Panc1 (cell line): ENCODE data around the gene PLCB1. TPM values are rescaled to one million over a fixed set of nuclear protein-coding genes. Genes with fewer than 3 reads are reported as not detected.

Source experiments
- ATAC-seq: fragments of 200-7000 bp; cut with Tn5 transposase; 2 replicates; pipeline ENCODE4 v1.9.1; 2020; ENCODE audit warnings: mild to moderate bottlenecking, moderate library complexity
- BruUV-seq: library from RNA; stranded (reverse); fragments of 400-500 nt; replicated peaks from 2 replicates; lab custom pipeline; 2021; lab: Mats Ljungman, UMichigan
- CTCF ChIA-PET: fragments of 300-600 bp; sonication (Branson Sonifier 250); formaldehyde crosslinking; loops from one replicate; lab custom pipeline; 2022; ENCODE audit warnings: antibody characterized with exemption; lab: Charles Lee
- POLR2A ChIA-PET: fragments of 300-600 bp; sonication (Branson Sonifier 250); formaldehyde crosslinking; loops from one replicate; lab custom pipeline; 2022; ENCODE audit warnings: antibody characterized with exemption; lab: Charles Lee
- DNase-seq: peaks from one replicate; pipeline ENCODE4 v3.0.0-alpha.2; 2010; ENCODE audit warnings: low read depth, low spot score
- H3K27ac ChIP-seq: 2 replicates; pipeline ENCODE4 v1.5.1; 2011; ENCODE audit warnings: mild to moderate bottlenecking, low read length, inconsistent platforms
- H3K27me3 ChIP-seq: fragments of 200-500 bp; sonication (Bioruptor generic); 2 replicates; pipeline ENCODE4 v1.6.0; 2014; ENCODE audit warnings: low read length, inconsistent platforms; ENCODE audit not compliant: control insufficient read depth, insufficient read depth
- H3K36me3 ChIP-seq: fragments of 200-500 bp; sonication (Bioruptor generic); 2 replicates; pipeline ENCODE4 v1.5.1; 2014; ENCODE audit warnings: inconsistent platforms, mild to moderate bottlenecking, low read length, moderate library complexity; ENCODE audit not compliant: control insufficient read depth, insufficient read depth
- H3K4me1 ChIP-seq: 2 replicates; pipeline ENCODE4 v1.5.1; 2011; ENCODE audit warnings: inconsistent platforms, mild to moderate bottlenecking, low read length, moderate library complexity; ENCODE audit not compliant: control insufficient read depth, insufficient read depth
- H3K4me3 ChIP-seq, 2 experiments: 2 replicates each; pipeline ENCODE4 v1.5.1; 2011 to 2012; ENCODE audit warnings: low read depth in 2 of 2, low read length in 2 of 2, mild to moderate bottlenecking in 2 of 2, inconsistent platforms in 1 of 2, moderate library complexity in 1 of 2
- H3K9me3 ChIP-seq: fragments of 200-500 bp; sonication (Bioruptor generic); 2 replicates; pipeline ENCODE4 v1.5.1; 2014; ENCODE audit warnings: low read depth, mild to moderate bottlenecking, inconsistent platforms, low read length, moderate library complexity; ENCODE audit not compliant: control insufficient read depth, insufficient read depth
- POLR2AphosphoS5 ChIP-seq: IDR thresholded peaks from 2 replicates; pipeline ENCODE4 v1.6.1; 2012; ENCODE audit warnings: mild to moderate bottlenecking, low read depth, low read length, moderate library complexity
- SIN3A ChIP-seq: IDR thresholded peaks from 2 replicates; pipeline ENCODE4 v1.6.1; 2012; ENCODE audit warnings: low read depth, mild to moderate bottlenecking, low read length, moderate library complexity, borderline replicate concordance; ENCODE audit not compliant: insufficient read depth
- TCF7L2 ChIP-seq: IDR thresholded peaks from 2 replicates; pipeline ENCODE4 v1.6.1; 2011; ENCODE audit warnings: mild to moderate bottlenecking, low read depth, low read length, inconsistent platforms
- in situ Hi-C: cut with HindIII; loops from 2 replicates; pipeline ENCODE4 v1.10.0; 2016; ENCODE audit warnings: low sequenced_read_pairs, low pct_unique_long_range_greater_than_20kb
- intact Hi-C: fragments of 100-400 bp; cut with micrococcal nuclease; formaldehyde crosslinking; loops from one replicate; pipeline ENCODE4 v1.10.0; 2022; ENCODE audit not compliant: unreplicated experiment
- total RNA-seq: library from RNA; stranded (reverse); gene quantifications from one replicate; pipeline ENCODE4 v1.2.1, GENCODE V29; 2021; ENCODE audit not compliant: unreplicated experiment
- TF ChIP-seq, protein P1 (sequence below): fragments of 450-650 bp; IDR thresholded peaks from 2 replicates; pipeline ENCODE4 v1.5.1; 2017; ENCODE audit warnings: mild to moderate bottlenecking
- TF ChIP-seq, protein P2 (sequence below), 2 experiments: IDR thresholded peaks; 2 replicates each; pipeline ENCODE4 v1.6.1; 2011 to 2012; ENCODE audit warnings: low read depth in 2 of 2, control low read depth in 1 of 2, low read length in 1 of 2, mild to moderate bottlenecking in 1 of 2, moderate library complexity in 1 of 2; ENCODE audit not compliant: insufficient read depth in 1 of 2

The PLCB1 gene
- total RNA-seq, 1 experiment from 2014 or later = 0.59 TPM

DNA sequence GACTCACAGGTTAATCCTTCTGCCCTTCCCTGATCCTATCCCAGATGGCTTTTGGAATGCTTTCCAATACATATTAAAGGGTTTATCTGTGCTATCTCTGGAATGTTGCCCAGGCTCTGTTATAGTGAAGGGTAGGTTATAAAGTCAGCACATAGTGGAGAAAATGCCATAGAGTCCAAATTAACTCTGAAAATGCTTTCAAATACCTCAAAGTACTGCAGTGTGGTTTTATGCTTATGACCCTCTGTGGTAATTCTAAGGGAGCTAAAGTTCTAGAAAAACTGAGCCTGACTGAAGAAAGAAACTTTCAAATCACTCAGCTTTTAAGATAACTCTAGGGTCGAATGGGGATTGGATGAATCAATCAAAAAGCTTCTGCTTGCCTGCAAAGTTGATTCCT is 159.8 kb downstream of the PLCB1 start:
- in situ Hi-C loops = no loop called here
- no peaks in the 10 kb centered on the region for H3K36me3 ChIP-seq
- ChIA-PET CTCF (no interaction called here), POLR2A (no interaction called here)
- DNase-seq (no peak), ATAC-seq (no peak)
- TF ChIP-seq, protein P1, sequence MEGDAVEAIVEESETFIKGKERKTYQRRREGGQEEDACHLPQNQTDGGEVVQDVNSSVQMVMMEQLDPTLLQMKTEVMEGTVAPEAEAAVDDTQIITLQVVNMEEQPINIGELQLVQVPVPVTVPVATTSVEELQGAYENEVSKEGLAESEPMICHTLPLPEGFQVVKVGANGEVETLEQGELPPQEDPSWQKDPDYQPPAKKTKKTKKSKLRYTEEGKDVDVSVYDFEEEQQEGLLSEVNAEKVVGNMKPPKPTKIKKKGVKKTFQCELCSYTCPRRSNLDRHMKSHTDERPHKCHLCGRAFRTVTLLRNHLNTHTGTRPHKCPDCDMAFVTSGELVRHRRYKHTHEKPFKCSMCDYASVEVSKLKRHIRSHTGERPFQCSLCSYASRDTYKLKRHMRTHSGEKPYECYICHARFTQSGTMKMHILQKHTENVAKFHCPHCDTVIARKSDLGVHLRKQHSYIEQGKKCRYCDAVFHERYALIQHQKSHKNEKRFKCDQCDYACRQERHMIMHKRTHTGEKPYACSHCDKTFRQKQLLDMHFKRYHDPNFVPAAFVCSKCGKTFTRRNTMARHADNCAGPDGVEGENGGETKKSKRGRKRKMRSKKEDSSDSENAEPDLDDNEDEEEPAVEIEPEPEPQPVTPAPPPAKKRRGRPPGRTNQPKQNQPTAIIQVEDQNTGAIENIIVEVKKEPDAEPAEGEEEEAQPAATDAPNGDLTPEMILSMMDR = no peak
- TF ChIP-seq, protein P2, sequence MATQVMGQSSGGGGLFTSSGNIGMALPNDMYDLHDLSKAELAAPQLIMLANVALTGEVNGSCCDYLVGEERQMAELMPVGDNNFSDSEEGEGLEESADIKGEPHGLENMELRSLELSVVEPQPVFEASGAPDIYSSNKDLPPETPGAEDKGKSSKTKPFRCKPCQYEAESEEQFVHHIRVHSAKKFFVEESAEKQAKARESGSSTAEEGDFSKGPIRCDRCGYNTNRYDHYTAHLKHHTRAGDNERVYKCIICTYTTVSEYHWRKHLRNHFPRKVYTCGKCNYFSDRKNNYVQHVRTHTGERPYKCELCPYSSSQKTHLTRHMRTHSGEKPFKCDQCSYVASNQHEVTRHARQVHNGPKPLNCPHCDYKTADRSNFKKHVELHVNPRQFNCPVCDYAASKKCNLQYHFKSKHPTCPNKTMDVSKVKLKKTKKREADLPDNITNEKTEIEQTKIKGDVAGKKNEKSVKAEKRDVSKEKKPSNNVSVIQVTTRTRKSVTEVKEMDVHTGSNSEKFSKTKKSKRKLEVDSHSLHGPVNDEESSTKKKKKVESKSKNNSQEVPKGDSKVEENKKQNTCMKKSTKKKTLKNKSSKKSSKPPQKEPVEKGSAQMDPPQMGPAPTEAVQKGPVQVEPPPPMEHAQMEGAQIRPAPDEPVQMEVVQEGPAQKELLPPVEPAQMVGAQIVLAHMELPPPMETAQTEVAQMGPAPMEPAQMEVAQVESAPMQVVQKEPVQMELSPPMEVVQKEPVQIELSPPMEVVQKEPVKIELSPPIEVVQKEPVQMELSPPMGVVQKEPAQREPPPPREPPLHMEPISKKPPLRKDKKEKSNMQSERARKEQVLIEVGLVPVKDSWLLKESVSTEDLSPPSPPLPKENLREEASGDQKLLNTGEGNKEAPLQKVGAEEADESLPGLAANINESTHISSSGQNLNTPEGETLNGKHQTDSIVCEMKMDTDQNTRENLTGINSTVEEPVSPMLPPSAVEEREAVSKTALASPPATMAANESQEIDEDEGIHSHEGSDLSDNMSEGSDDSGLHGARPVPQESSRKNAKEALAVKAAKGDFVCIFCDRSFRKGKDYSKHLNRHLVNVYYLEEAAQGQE (IDR thresholded peaks at IDR 0.05; ENCODE audit: insufficient read depth in 1 of 2, low read depth in 2 of 2, low read length in 1 of 2) = no peak
- TF ChIP-seq POLR2AphosphoS5 = no peak
- no peak for TF ChIP-seq SIN3A
- TF ChIP-seq TCF7L2 = no peak
- no peak overlapping the region for H3K27ac ChIP-seq
- BruUV-seq = no TSS peak
- H3K4me1 ChIP-seq = no peaks in the 10 kb centered on the region
- H3K4me3 ChIP-seq = no peak overlapping the region
- H3K9me3 ChIP-seq = no peaks in the 10 kb centered on the region; the same call in 1 of the 2 replicates
- intact Hi-C loops = no loop called here
- H3K27me3 ChIP-seq = no peaks in the 10 kb centered on the region

DNA sequence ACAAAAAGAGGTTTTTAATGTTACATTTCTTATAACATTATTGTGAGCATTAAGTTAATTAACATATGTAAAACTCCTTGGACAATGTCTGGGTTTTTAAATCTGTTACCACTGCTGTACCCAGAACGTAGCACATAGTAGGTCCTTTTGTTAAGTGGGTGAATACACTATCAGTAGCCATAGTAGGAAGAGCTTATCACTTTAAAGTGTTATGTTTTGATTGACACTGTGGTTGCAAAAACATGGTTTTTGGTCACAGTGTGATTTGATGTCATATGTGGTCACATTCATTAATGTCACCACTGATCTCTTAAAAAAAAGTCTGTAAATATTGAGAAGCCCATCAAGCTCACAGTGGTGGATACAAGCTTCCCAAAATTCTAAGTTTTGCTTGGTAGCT is 160.7 kb downstream of the PLCB1 start:
- DNase-seq = no peak
- CTCF ChIA-PET = no interaction called here
- Histone ChIP-seq H3K27ac (no peak overlapping the region), H3K9me3 (no peaks in the 10 kb centered on the region; the same call in 1 of the 2 replicates), H3K4me3 (no peak overlapping the region), H3K36me3 (no peaks in the 10 kb centered on the region), H3K4me1 (no peaks in the 10 kb centered on the region), H3K27me3 (no peaks in the 10 kb centered on the region)
- POLR2A ChIA-PET = no interaction called here
- TF ChIP-seq TCF7L2 (no peak), POLR2AphosphoS5 (no peak), SIN3A (no peak)
- TF ChIP-seq, protein P2 (IDR thresholded peaks at IDR 0.05; ENCODE audit: insufficient read depth in 1 of 2, low read depth in 2 of 2, low read length in 1 of 2) = no peak
- TF ChIP-seq, protein P1 = no peak
- in situ Hi-C loops = no loop called here
- ATAC-seq = no peak
- no TSS peak for BruUV-seq
- intact Hi-C loops = no loop called here
